Natural killer cell (primary cell): Measurements from ENCODE around the gene EXOSC5. TPM values are rescaled to one million over a fixed set of nuclear protein-coding genes. Genes with fewer than 3 reads are reported as not detected.

Experiments
- ATAC-seq, 3 donors: fragments of 150-1000 bp in 2 of 3; fragments of 200-7000 bp in 1 of 3; cut with Tn5 transposase; 1 replicate in 1 of 3; 2 replicates in 2 of 3; pipeline ENCODE4 v1.10.0; 2021; ENCODE audit warnings: mild to moderate bottlenecking in 2 of 3, moderate library complexity in 2 of 3
- DNase-seq, 2 donors: peaks; one replicate each; pipeline versions ENCODE4 v3.0.0 to v3.0.0-alpha.2; 2013 to 2021; ENCODE audit warnings: mixed read lengths in 1 of 2
- H3K27ac ChIP-seq: one replicate; pipeline ENCODE4 v1.5.1; 2013; ENCODE audit warnings: mild to moderate bottlenecking, low read length
- H3K27me3 ChIP-seq: one replicate; pipeline ENCODE4 v1.6.1; 2013; ENCODE audit warnings: low read length; ENCODE audit not compliant: control insufficient read depth, insufficient read depth
- H3K36me3 ChIP-seq: one replicate; pipeline ENCODE4 v1.6.1; 2013; ENCODE audit warnings: low read length; ENCODE audit not compliant: control insufficient read depth, insufficient read depth
- H3K4me1 ChIP-seq: one replicate; pipeline ENCODE4 v1.6.1; 2013; ENCODE audit warnings: low read length; ENCODE audit not compliant: control insufficient read depth, insufficient read depth
- H3K4me3 ChIP-seq: one replicate; pipeline ENCODE4 v1.5.1; 2013; ENCODE audit warnings: low read length
- H3K9me3 ChIP-seq: one replicate; pipeline ENCODE4 v1.6.1; 2013; ENCODE audit warnings: low read length; ENCODE audit not compliant: control insufficient read depth, insufficient read depth
- H3K27ac Mint-ChIP-seq, 2 donors: one replicate each; pipeline ENCODE4 v1.8.0; 2022; ENCODE audit warnings: mild to moderate bottlenecking in 2 of 2, mixed read lengths in 2 of 2, moderate library complexity in 1 of 2
- H3K27me3 Mint-ChIP-seq, 2 donors: one replicate each; pipeline ENCODE4 v1.8.0; 2022; ENCODE audit warnings: low read depth in 2 of 2, mixed read lengths in 2 of 2
- H3K36me3 Mint-ChIP-seq: one replicate; pipeline ENCODE4 v1.8.0; 2022; ENCODE audit warnings: mixed read lengths
- H3K4me1 Mint-ChIP-seq, 2 donors: one replicate each; pipeline ENCODE4 v1.8.0; 2022; ENCODE audit warnings: mixed read lengths in 2 of 2
- H3K4me3 Mint-ChIP-seq: one replicate; pipeline ENCODE4 v1.8.0; 2022; ENCODE audit warnings: mild to moderate bottlenecking, moderate library complexity, mixed read lengths
- H3K9me3 Mint-ChIP-seq, 2 donors: one replicate each; pipeline ENCODE4 v1.8.0; 2022; ENCODE audit warnings: mixed read lengths in 2 of 2
- WGBS: methylation state at CpG from one replicate; pipeline ENCODE4 v1.1.7; 2013; ENCODE audit warnings: missing lambda C conversion rate; ENCODE audit not compliant: insufficient coverage; 5-methylcytosine and 5-hydroxymethylcytosine counted together
- intact Hi-C: fragments of 100-400 bp; cut with micrococcal nuclease; formaldehyde crosslinking; loops from one replicate; pipeline ENCODE4 v1.14.2; 2022
- total RNA-seq, 4 donors: library from RNA; stranded (reverse); fragments of 120-200 nt in 1 of 4; gene quantifications; one replicate each; pipeline versions ENCODE4 v1.2.3 to v1.2.4, GENCODE V29; 2013 to 2022
- TF ChIP-seq, protein P1 (sequence below): fragments of 200-600 bp; IDR thresholded peaks from one replicate; pipeline ENCODE4 v1.8.0; 2022; ENCODE audit warnings: antibody characterized with exemption

EXOSC5 gene
- total RNA-seq, 3 donors from 2014 or later (not counting 1 experiment from before 2014, with no cell fraction given) = 9.0 to 11.6 (median 9.5) TPM

DNA sequence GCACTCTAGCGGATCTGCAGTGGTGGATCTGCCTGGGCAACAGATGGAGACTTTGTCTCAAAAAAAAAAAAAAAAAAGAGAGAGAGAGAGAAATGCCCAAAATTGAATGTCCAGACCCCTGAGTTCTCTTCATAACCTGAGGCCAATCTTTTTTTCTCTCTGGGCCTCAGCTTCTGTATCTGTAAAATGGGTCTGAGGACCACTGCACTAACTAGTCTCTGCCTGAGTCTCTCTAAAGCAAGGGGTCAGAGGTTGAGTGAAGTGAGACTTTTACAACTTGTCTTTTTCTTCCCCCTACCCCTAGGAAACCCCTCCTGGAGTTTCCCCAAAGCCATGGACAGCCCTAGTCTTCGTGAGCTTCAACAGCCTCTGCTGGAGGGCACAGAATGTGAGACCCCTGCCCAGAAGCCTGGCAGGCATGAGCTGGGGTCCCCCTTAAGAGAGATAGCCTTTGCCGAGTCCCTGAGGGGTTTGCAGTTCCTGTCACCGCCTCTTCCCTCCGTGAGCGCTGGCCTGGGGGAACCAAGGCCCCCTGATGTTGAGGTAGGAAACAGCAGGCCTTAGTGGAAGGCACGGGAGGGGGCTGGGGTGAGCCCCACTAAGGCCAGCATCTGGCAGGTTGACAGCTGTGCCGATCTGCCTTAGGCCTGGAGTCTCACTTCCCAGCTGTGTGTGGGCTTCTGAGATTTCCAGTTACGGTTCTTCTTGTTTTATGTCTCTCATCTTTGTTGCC is 19.0 kb downstream of the EXOSC5 start:
- ATAC-seq = peak; percentile 21 to 57 (median 48)
- no peaks in the 10 kb centered on the region for H3K36me3 ChIP-seq
- Mint-ChIP-seq H3K36me3 (no peaks in the 10 kb centered on the region), H3K4me1 (peaks cover 9 to 24% of the 10 kb centered on the region in 2 donors), H3K4me3 (no peak overlapping the region), H3K27ac (peak overlapping the region in 1 of 2 donors; percentile 72), H3K9me3 (no peaks in the 10 kb centered on the region), H3K27me3 (no peaks in the 10 kb centered on the region)
- 45% methylated on average over 9 of the region's 9 CpGs for WGBS
- intact Hi-C loops = no loop called here
- H3K27me3 ChIP-seq = no peaks in the 10 kb centered on the region
- H3K4me3 ChIP-seq = no peak overlapping the region
- TF ChIP-seq, protein P1, sequence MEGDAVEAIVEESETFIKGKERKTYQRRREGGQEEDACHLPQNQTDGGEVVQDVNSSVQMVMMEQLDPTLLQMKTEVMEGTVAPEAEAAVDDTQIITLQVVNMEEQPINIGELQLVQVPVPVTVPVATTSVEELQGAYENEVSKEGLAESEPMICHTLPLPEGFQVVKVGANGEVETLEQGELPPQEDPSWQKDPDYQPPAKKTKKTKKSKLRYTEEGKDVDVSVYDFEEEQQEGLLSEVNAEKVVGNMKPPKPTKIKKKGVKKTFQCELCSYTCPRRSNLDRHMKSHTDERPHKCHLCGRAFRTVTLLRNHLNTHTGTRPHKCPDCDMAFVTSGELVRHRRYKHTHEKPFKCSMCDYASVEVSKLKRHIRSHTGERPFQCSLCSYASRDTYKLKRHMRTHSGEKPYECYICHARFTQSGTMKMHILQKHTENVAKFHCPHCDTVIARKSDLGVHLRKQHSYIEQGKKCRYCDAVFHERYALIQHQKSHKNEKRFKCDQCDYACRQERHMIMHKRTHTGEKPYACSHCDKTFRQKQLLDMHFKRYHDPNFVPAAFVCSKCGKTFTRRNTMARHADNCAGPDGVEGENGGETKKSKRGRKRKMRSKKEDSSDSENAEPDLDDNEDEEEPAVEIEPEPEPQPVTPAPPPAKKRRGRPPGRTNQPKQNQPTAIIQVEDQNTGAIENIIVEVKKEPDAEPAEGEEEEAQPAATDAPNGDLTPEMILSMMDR = no peak
- DNase-seq = peak in 1 of 2 donors; percentile 51
- H3K4me1 ChIP-seq = peaks cover 19% of the 10 kb centered on the region
- no peaks in the 10 kb centered on the region for H3K9me3 ChIP-seq
- H3K27ac ChIP-seq = no peak overlapping the region

DNA sequence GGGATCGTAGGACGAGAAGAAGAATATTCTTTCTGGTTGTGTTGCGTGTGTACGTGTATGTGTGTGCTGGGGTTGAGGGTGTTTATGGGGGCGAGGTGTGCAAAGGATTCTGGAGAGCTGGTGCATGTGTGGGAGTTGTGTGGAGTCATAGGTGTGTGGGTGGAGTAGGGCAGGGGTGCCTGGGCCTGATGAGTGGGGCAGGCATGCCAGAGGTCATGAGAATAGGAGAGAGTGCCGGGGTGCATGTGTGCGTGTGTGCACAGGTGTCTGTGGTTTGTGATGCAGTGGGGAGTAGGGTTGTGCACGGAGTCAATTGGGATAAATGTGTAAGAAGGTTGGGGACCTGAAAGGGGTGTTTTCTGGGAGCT is 20.2 kb downstream of the EXOSC5 start:
- peak in 1 of 3 donors; percentile 27 for ATAC-seq
- peaks cover 19% of the 10 kb centered on the region for H3K4me1 ChIP-seq
- H3K27ac ChIP-seq = no peak overlapping the region
- no peaks in the 10 kb centered on the region for H3K27me3 ChIP-seq
- TF ChIP-seq, protein P1 = no peak
- H3K9me3 Mint-ChIP-seq = no peaks in the 10 kb centered on the region
- H3K9me3 ChIP-seq = no peaks in the 10 kb centered on the region
- DNase-seq = no peak
- H3K36me3 Mint-ChIP-seq = no peaks in the 10 kb centered on the region
- peak overlapping the region; percentile 78 for H3K4me3 Mint-ChIP-seq
- intact Hi-C loops = no loop called here
- peak overlapping the region; percentile 11 to 19 for H3K27ac Mint-ChIP-seq
- WGBS = 75% methylated on average over 8 of the region's 8 CpGs
- H3K36me3 ChIP-seq = no peaks in the 10 kb centered on the region
- peak overlapping the region; percentile 53 for H3K4me3 ChIP-seq
- peaks cover 9 to 24% of the 10 kb centered on the region in 2 donors for H3K4me1 Mint-ChIP-seq
- H3K27me3 Mint-ChIP-seq = no peaks in the 10 kb centered on the region

DNA sequence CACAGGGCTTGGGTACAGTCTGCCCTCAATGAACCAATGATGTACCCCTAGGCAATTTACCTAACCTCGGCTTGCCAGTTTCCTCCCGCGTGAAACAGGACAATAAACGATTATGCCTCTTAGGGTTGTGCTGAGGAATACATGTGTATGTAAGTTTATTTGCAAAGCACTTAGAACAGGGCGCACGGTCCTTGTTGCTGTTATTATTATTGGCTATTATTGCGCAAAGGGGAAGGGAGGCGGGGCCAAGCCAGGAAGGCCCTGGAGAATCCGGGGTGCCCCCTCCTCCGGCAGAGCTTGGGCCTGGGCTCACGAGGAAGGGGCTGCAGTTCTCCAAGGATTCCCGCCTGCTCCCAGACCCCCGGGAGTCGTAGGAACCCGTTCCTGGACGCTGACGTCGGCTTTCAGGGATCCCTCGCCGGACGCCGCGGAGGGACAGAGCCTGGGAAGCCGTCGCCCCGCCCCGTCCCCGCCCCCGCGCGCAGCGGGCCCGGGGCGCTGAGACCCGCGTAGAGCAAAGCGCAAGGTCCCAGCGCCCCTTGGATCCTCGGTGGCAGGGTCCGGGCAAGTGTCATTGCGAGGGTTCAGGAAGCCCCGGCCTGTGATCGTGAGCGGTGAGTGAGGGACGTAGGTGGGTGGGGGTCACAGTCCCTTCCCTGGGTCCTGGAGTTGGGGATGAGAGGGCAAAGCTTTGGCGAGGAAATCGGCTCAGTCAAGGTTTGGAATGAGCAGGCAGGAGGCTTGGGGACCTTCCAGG is 20.7 kb downstream of the EXOSC5 start, which contains the start of gene TMEM91:
Gene TMEM91, plus strand, starts transcription at position 293 of the 757 bp plus-strand sequence. CDS start 1,777 bp downstream, outside the sequence.
- no peaks in the 10 kb centered on the region for H3K27me3 ChIP-seq
- H3K4me1 Mint-ChIP-seq = peaks cover 9 to 26% of the 10 kb centered on the region in 2 donors
- peak within 1 kb of the TSS; percentile 11 to 19 for H3K27ac Mint-ChIP-seq
- intact Hi-C loops = no loop called here
- peak within 1 kb of the TSS; percentile 53 for H3K4me3 ChIP-seq
- TF ChIP-seq, protein P1 = no peak
- no peaks in the 10 kb centered on the region for H3K36me3 Mint-ChIP-seq
- H3K4me3 Mint-ChIP-seq = peak within 1 kb of the TSS; percentile 78
- H3K36me3 ChIP-seq = no peaks in the 10 kb centered on the region
- no peak within 1 kb of the TSS for H3K27ac ChIP-seq
- no peaks in the 10 kb centered on the region for H3K9me3 ChIP-seq
- 8% methylated on average over 47 of the region's 47 CpGs for WGBS
- DNase-seq (peak in 1 of 2 donors; percentile 43), ATAC-seq (peak; percentile 39 to 73 (median 65))
- H3K27me3 Mint-ChIP-seq = no peaks in the 10 kb centered on the region
- H3K4me1 ChIP-seq = peaks cover 19% of the 10 kb centered on the region
- no peaks in the 10 kb centered on the region for H3K9me3 Mint-ChIP-seq
